Measurements from ENCODE around the gene DPEP3. TPM values are rescaled to one million over a fixed set of nuclear protein-coding genes. Genes with fewer than 3 reads are reported as not detected.

DPEP3 gene
- total and polyA plus RNA-seq, 2 experiments from 2014 or later, result not detected

DNA sequence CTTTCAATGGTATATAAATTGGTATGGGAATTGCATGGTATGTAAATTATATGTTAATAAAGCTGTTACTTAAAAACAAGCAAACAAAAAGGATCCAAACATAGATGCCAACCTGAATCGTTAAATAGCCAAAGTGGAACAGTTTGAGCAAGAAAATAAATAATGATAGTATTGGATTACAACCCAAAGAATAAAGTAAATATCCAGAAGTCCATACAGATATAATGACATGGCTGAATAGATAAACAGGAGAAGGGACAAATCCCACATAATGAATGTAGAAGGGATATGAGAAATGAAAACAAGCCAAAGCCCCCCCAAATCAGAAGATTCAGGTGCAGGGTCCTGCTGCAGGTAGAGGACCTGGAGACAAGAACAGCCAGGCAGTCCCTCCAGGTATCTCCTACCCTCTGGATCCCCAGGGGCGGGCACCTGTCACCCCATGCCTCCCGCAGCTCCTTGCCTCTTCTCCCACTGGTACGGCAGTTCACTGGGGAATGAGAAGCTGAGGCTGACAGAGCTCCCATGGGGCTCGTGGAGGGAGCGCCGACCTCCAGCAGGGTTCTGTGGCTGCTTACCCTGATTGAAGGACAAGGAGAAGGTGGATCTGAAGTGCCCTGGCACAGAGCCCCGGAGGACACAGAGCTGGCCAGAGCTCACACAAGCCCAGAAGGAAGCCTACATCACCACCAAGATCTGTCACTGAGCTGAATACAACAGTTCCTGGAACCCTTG is 26.5 kb downstream of the DPEP3 start:
- no peak for DNase-seq (ENCODE audit: low spot score)
- no peaks in the 10 kb centered on the region for H4K20me1 ChIP-seq (ENCODE audit: insufficient read depth, poor library complexity, severe bottlenecking)

DNA sequence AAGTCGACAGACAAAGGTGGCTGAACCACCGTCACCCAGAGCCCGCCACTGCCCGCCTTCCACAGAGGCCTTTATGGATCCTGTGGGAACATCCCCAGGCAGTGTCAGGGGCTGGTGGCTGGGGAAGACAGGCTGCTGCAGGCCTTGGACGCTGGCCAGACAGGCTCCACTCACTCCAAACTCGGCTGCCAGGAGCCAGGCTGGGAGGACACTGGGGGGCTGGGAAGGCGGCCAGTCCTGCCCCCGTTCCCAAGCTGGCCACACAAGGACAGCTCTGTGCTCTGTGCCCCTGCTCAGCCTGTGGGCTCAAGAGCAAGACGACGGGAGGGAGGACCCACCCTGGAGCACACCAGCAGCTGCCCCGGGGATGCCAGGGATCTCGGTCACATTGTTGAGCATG is 28.8 kb downstream of the DPEP3 start:
- no peak overlapping the region for H3K4me3 ChIP-seq
- no peaks in the 10 kb centered on the region for H3K9me2 ChIP-seq (replicated peaks; ENCODE audit: insufficient read depth)
- no peaks in the 10 kb centered on the region for H3K79me2 ChIP-seq
- H3K27ac ChIP-seq, result no peak overlapping the region
- WGBS (ENCODE audit: low lambda C conversion rate, missing lambda C conversion rate), result 92% methylated on average over 12 of the region's 12 CpGs
- no peak for DNase-seq (ENCODE audit: low spot score)
- H2AFZ ChIP-seq, result no peak overlapping the region
- no peak for TF ChIP-seq EZH2phosphoT487 (IDR thresholded peaks at IDR 0.05; ENCODE audit: low read depth, severe bottlenecking, unreplicated experiment)
- TF ChIP-seq EZH2 (IDR thresholded peaks at IDR 0.05; ENCODE audit: borderline replicate concordance), result no peak
- TF ChIP-seq, protein P1, sequence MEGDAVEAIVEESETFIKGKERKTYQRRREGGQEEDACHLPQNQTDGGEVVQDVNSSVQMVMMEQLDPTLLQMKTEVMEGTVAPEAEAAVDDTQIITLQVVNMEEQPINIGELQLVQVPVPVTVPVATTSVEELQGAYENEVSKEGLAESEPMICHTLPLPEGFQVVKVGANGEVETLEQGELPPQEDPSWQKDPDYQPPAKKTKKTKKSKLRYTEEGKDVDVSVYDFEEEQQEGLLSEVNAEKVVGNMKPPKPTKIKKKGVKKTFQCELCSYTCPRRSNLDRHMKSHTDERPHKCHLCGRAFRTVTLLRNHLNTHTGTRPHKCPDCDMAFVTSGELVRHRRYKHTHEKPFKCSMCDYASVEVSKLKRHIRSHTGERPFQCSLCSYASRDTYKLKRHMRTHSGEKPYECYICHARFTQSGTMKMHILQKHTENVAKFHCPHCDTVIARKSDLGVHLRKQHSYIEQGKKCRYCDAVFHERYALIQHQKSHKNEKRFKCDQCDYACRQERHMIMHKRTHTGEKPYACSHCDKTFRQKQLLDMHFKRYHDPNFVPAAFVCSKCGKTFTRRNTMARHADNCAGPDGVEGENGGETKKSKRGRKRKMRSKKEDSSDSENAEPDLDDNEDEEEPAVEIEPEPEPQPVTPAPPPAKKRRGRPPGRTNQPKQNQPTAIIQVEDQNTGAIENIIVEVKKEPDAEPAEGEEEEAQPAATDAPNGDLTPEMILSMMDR (IDR thresholded peaks at IDR 0.05; ENCODE audit: poor library complexity), result no peak
- no peaks in the 10 kb centered on the region for H3K27me3 ChIP-seq
- no peaks in the 10 kb centered on the region for H3K36me3 ChIP-seq (replicated peaks; ENCODE audit: insufficient read depth, low read depth)
- H3K4me1 ChIP-seq (ENCODE audit: insufficient read depth), result no peaks in the 10 kb centered on the region
- H3K9me3 ChIP-seq (ENCODE audit: low read depth), result no peaks in the 10 kb centered on the region
- no peaks in the 10 kb centered on the region for H4K20me1 ChIP-seq (ENCODE audit: insufficient read depth, poor library complexity, severe bottlenecking)
- no peak overlapping the region for H3K4me2 ChIP-seq

More for the DNA sequence above, 26.5 kb downstream of the DPEP3 start:
- Histone ChIP-seq H3K4me2 (no peak overlapping the region), H3K4me3 (no peak overlapping the region), H3K9me3 (ENCODE audit: low read depth) (no peaks in the 10 kb centered on the region), H3K27me3 (no peaks in the 10 kb centered on the region), H3K79me2 (no peaks in the 10 kb centered on the region), H2AFZ (no peak overlapping the region), H3K9me2 (replicated peaks; ENCODE audit: insufficient read depth) (no peaks in the 10 kb centered on the region), H3K4me1 (ENCODE audit: insufficient read depth) (no peaks in the 10 kb centered on the region), H3K36me3 (replicated peaks; ENCODE audit: insufficient read depth, low read depth) (no peaks in the 10 kb centered on the region), H3K27ac (no peak overlapping the region)
- 95% methylated on average over 8 of the region's 8 CpGs for WGBS (ENCODE audit: low lambda C conversion rate, missing lambda C conversion rate)
- TF ChIP-seq EZH2 (IDR thresholded peaks at IDR 0.05; ENCODE audit: borderline replicate concordance) (no peak), EZH2phosphoT487 (IDR thresholded peaks at IDR 0.05; ENCODE audit: low read depth, severe bottlenecking, unreplicated experiment) (no peak)
- TF ChIP-seq, protein P1 (IDR thresholded peaks at IDR 0.05; ENCODE audit: poor library complexity), result no peak

DNA sequence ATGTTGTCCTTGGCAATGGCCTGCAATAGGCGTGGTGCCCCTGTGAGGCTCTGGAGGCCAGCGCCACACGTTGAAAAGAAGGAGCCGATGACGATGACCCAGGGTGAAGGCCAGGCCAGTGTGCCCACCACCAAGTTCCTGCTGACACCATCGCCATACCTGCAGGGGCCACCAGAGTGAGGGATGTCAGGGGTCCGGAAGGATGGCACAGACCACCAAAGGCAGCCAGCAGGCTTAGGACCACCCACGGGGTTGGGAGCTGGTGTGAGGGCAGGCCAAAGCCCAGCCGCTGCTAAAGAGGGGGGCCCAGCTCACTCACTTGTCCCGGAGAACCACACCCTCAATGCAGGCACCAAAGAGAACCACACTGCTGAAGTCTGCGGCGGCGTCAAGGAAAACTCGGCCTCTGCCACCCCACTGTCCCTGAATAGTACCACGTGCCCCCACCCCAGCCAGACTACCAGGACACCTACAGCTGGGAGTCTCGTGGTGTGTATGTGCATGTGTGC is 29.9 kb downstream of the DPEP3 start:
- H3K4me2 ChIP-seq, result no peak overlapping the region
- WGBS (ENCODE audit: low lambda C conversion rate, missing lambda C conversion rate), result 97% methylated on average over 16 of the region's 16 CpGs
- DNase-seq (ENCODE audit: low spot score), result no peak
- no peaks in the 10 kb centered on the region for H3K36me3 ChIP-seq (replicated peaks; ENCODE audit: insufficient read depth, low read depth)
- H3K27me3 ChIP-seq, result no peaks in the 10 kb centered on the region
- no peak overlapping the region for H2AFZ ChIP-seq
- no peaks in the 10 kb centered on the region for H3K9me3 ChIP-seq (ENCODE audit: low read depth)
- no peak overlapping the region for H3K27ac ChIP-seq
- no peaks in the 10 kb centered on the region for H3K79me2 ChIP-seq
- H3K9me2 ChIP-seq (replicated peaks; ENCODE audit: insufficient read depth), result no peaks in the 10 kb centered on the region
- TF ChIP-seq, protein P1 (IDR thresholded peaks at IDR 0.05; ENCODE audit: poor library complexity), result no peak
- TF ChIP-seq EZH2 (IDR thresholded peaks at IDR 0.05; ENCODE audit: borderline replicate concordance), result no peak
- no peak for TF ChIP-seq EZH2phosphoT487 (IDR thresholded peaks at IDR 0.05; ENCODE audit: low read depth, severe bottlenecking, unreplicated experiment)
- H3K4me1 ChIP-seq (ENCODE audit: insufficient read depth), result no peaks in the 10 kb centered on the region
- H4K20me1 ChIP-seq (ENCODE audit: insufficient read depth, poor library complexity, severe bottlenecking), result no peaks in the 10 kb centered on the region
- H3K4me3 ChIP-seq, result no peak overlapping the region
